ENCODE results near the gene PPIG.

PPIG gene

GRCh38 chr2:169673921-169674320 lies 89.8 kb downstream of the PPIG start:
- TF ChIP-seq GATA3 (IDR thresholded peaks at IDR 0.05; ENCODE audit: low read depth, low read length) (no peak), GATA2 (IDR thresholded peaks at IDR 0.05; ENCODE audit: low read depth, low read length) (no peak)

GRCh38 chr2:169676357-169676756 lies 92.2 kb downstream of the PPIG start:
- TF ChIP-seq GATA3 (IDR thresholded peaks at IDR 0.05; ENCODE audit: low read depth, low read length) (no peak), GATA2 (IDR thresholded peaks at IDR 0.05; ENCODE audit: low read depth, low read length) (no peak)

- no peak for TF ChIP-seq GATA2 (IDR thresholded peaks at IDR 0.05; ENCODE audit: low read depth, low read length)
- TF ChIP-seq GATA3 (IDR thresholded peaks at IDR 0.05; ENCODE audit: low read depth, low read length), result no peak
Observed at GRCh38 chr2:169676850-169677249, 92.7 kb downstream of the PPIG start.

- TF ChIP-seq GATA3 (IDR thresholded peaks at IDR 0.05; ENCODE audit: low read depth, low read length) (no peak), GATA2 (IDR thresholded peaks at IDR 0.05; ENCODE audit: low read depth, low read length) (no peak)
Observed at GRCh38 chr2:169683054-169683424, 98.9 kb downstream of the PPIG start.

- TF ChIP-seq GATA2 (IDR thresholded peaks at IDR 0.05; ENCODE audit: low read depth, low read length) (no peak), GATA3 (IDR thresholded peaks at IDR 0.05; ENCODE audit: low read depth, low read length) (no peak)
Observed at GRCh38 chr2:169683425-169684134, 99.4 kb downstream of the PPIG start.

GRCh38 chr2:169684135-169684565 lies 100.0 kb downstream of the PPIG start:
- no peak for TF ChIP-seq GATA3 (IDR thresholded peaks at IDR 0.05; ENCODE audit: low read depth, low read length)
- no peak for TF ChIP-seq GATA2 (IDR thresholded peaks at IDR 0.05; ENCODE audit: low read depth, low read length)

GRCh38 chr2:169690958-169691357 lies 106.8 kb downstream of the PPIG start:
- TF ChIP-seq GATA2 (IDR thresholded peaks at IDR 0.05; ENCODE audit: low read depth, low read length), result no peak
- no peak for TF ChIP-seq GATA3 (IDR thresholded peaks at IDR 0.05; ENCODE audit: low read depth, low read length)

Data from SH-SY5Y (cell line).